Gastroesophageal sphincter (tissue), 3 donors: Measurements from ENCODE around the gene ENG.

Source experiments
- EP300 ChIP-seq: sonication (generic); formaldehyde crosslinking; IDR thresholded peaks from one replicate; pipeline ENCODE4 v1.6.1; 2017; ENCODE audit warnings: antibody characterized with exemption, mild to moderate bottlenecking
- POLR2A ChIP-seq, 2 donors: fragments of 450-650 bp; IDR thresholded peaks; one replicate each; pipeline ENCODE4 v1.6.1; 2017; ENCODE audit warnings: antibody characterized with exemption in 2 of 2, mild to moderate bottlenecking in 2 of 2, moderate library complexity in 1 of 2
- POLR2AphosphoS5 ChIP-seq: sonication (generic); formaldehyde crosslinking; IDR thresholded peaks from one replicate; pipeline ENCODE4 v1.6.1; 2017; ENCODE audit warnings: antibody characterized with exemption
- TF ChIP-seq, protein P1 (sequence below), 4 experiments: fragments of 200-600 bp in 2 of 4; fragments of 450-650 bp in 2 of 4; sonication (generic) in 1 of 4; IDR thresholded peaks; one replicate each; pipeline ENCODE4 v1.5.1; 2017 to 2019; ENCODE audit warnings: antibody characterized with exemption in 4 of 4, mild to moderate bottlenecking in 2 of 4, moderate library complexity in 2 of 4

DNA sequence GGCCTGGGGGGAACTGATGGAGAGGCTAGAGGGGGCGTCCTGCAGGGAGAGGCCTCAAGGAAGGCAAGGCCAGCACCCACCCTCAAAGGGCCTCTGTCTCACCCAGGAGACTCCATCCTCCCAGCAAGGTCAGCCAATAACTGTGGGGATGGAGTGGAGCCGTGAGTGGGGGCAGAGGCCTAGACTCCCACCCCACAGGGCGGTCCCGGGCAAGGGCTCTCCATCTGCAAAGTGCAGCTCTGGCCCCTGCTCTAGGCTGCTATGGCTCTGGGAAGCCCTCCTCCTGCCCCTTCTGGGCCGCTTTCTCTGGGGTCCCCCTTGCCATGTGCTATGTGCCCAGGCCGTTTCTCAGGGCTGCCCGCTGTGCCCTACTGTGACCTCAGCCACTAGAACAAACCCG, 37.7 kb downstream of the ENG start:
- TF ChIP-seq, protein P1, sequence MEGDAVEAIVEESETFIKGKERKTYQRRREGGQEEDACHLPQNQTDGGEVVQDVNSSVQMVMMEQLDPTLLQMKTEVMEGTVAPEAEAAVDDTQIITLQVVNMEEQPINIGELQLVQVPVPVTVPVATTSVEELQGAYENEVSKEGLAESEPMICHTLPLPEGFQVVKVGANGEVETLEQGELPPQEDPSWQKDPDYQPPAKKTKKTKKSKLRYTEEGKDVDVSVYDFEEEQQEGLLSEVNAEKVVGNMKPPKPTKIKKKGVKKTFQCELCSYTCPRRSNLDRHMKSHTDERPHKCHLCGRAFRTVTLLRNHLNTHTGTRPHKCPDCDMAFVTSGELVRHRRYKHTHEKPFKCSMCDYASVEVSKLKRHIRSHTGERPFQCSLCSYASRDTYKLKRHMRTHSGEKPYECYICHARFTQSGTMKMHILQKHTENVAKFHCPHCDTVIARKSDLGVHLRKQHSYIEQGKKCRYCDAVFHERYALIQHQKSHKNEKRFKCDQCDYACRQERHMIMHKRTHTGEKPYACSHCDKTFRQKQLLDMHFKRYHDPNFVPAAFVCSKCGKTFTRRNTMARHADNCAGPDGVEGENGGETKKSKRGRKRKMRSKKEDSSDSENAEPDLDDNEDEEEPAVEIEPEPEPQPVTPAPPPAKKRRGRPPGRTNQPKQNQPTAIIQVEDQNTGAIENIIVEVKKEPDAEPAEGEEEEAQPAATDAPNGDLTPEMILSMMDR (IDR thresholded peaks at IDR 0.05) = no peak
- TF ChIP-seq POLR2AphosphoS5 (no peak), POLR2A (IDR thresholded peaks at IDR 0.05) (no peak), EP300 (no peak)
